ENCODE measurements around the gene COMTD1.
A peak's percentile ranks its signal among the peaks of the same experiment; 100 is the strongest.

Gene COMTD1

GRCh38 chr10:75253281-75254220 is 17.8 kb upstream of the COMTD1 start:
- H3K4me3 ChIP-seq (ENCODE audit: low read depth, low read length), result no peak overlapping the region
- DNase-seq (ENCODE audit: low read depth), result peak; percentile 45
- TF ChIP-seq MYC (IDR thresholded peaks at IDR 0.05; ENCODE audit: low read depth, low read length), result no peak
- no peak for TF ChIP-seq POLR2A (IDR thresholded peaks at IDR 0.05; ENCODE audit: extremely low read depth, insufficient read length)
- TF ChIP-seq CTCF (IDR thresholded peaks at IDR 0.05; ENCODE audit: low read depth, low read length), result no peak
- no peak for TF ChIP-seq MAX (IDR thresholded peaks at IDR 0.05; ENCODE audit: low read depth, low read length)

GRCh38 chr10:75250934-75251333 is 15.2 kb upstream of the COMTD1 start:
- no peak overlapping the region for H3K4me3 ChIP-seq (ENCODE audit: low read depth, low read length)
- no peak for DNase-seq (ENCODE audit: low read depth)
- TF ChIP-seq MAX (IDR thresholded peaks at IDR 0.05; ENCODE audit: low read depth, low read length) (no peak), CTCF (IDR thresholded peaks at IDR 0.05; ENCODE audit: low read depth, low read length) (no peak), POLR2A (IDR thresholded peaks at IDR 0.05; ENCODE audit: extremely low read depth, insufficient read length) (no peak), MYC (IDR thresholded peaks at IDR 0.05; ENCODE audit: low read depth, low read length) (no peak)

GRCh38 chr10:75247797-75248196 is 12.0 kb upstream of the COMTD1 start:
- DNase-seq (ENCODE audit: low read depth), result no peak
- H3K4me3 ChIP-seq (ENCODE audit: low read depth, low read length), result no peak overlapping the region
- TF ChIP-seq MYC (IDR thresholded peaks at IDR 0.05; ENCODE audit: low read depth, low read length), result no peak
- no peak for TF ChIP-seq CTCF (IDR thresholded peaks at IDR 0.05; ENCODE audit: low read depth, low read length)
- TF ChIP-seq MAX (IDR thresholded peaks at IDR 0.05; ENCODE audit: low read depth, low read length), result no peak
- no peak for TF ChIP-seq POLR2A (IDR thresholded peaks at IDR 0.05; ENCODE audit: extremely low read depth, insufficient read length)

- TF ChIP-seq MAX (IDR thresholded peaks at IDR 0.05; ENCODE audit: low read depth, low read length), result no peak
- no peak for TF ChIP-seq MYC (IDR thresholded peaks at IDR 0.05; ENCODE audit: low read depth, low read length)
- no peak for TF ChIP-seq CTCF (IDR thresholded peaks at IDR 0.05; ENCODE audit: low read depth, low read length)
- no peak for TF ChIP-seq POLR2A (IDR thresholded peaks at IDR 0.05; ENCODE audit: extremely low read depth, insufficient read length)
- no peak overlapping the region for H3K4me3 ChIP-seq (ENCODE audit: low read depth, low read length)
- DNase-seq (ENCODE audit: low read depth), result no peak
These were observed 10.7 kb upstream of the COMTD1 start for GRCh38 chr10:75246506-75246905.

GRCh38 chr10:75245354-75246250 is 9.8 kb upstream of the COMTD1 start:
- H3K4me3 ChIP-seq (ENCODE audit: low read depth, low read length), result no peak overlapping the region
- DNase-seq (ENCODE audit: low read depth), result no peak
- no peak for TF ChIP-seq MAX (IDR thresholded peaks at IDR 0.05; ENCODE audit: low read depth, low read length)
- no peak for TF ChIP-seq CTCF (IDR thresholded peaks at IDR 0.05; ENCODE audit: low read depth, low read length)
- no peak for TF ChIP-seq POLR2A (IDR thresholded peaks at IDR 0.05; ENCODE audit: extremely low read depth, insufficient read length)
- TF ChIP-seq MYC (IDR thresholded peaks at IDR 0.05; ENCODE audit: low read depth, low read length), result no peak

All from NB4 (cell line).